ENCODE data around the gene RASAL3. TPM values are rescaled to one million over a fixed set of nuclear protein-coding genes. Genes with fewer than 3 reads are reported as not detected.

RASAL3 gene
- total RNA-seq, 1 experiment from 2014 or later = not detected

DNA sequence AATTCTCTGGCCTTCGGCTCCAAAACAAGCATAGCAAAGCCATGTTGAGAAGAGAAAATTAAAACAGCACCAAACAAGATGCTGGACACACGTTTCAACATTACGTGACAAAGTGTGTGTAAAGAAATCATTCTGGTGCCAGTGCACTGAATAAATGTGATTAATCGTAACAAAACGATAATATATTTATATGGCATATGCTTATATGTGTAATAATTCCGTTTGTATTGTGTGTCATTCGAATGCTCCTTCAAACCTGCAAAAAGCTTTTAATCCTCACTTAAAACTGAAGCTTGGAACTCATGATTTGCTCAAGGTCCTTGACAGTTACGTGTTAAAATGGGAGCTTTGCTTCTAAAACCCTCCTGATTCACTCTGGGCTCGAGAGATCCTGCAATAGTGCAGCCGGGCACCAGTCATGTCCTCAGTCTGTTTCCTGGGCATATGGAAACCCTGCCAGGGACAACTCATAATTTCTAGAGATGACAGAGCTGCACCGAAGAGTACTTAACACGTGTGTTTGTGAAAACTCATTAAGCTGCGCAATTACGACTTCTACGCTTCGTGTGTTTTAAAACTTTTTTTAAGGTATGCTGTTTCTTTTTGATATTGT is 44.8 kb downstream of the RASAL3 start:
- no TSS peak for BruUV-seq (replicated peaks)
- no peaks in the 10 kb centered on the region for H3K9me3 Mint-ChIP-seq (ENCODE audit: unreplicated experiment)
- H3K36me3 Mint-ChIP-seq (ENCODE audit: insufficient read depth, unreplicated experiment) = peaks cover 59% of the 10 kb centered on the region
- intact Hi-C loops (cut with micrococcal nuclease) = loop anchor here (1.0 to 5.0 kb wide), 3 partner anchors 41 to 242 kb away; partner anchors contain the start of gene AKAP8
- ChIA-PET POLR2A (interaction anchor here (0.5 to 6.2 kb wide), 26 partner anchors 8 to 644 kb away, joined by 3 to 108 read pairs (median 4); partner anchors contain the start of gene AKAP8), CTCF (interaction anchor here (0.6 to 3.5 kb wide), 17 partner anchors 10 to 646 kb away, joined by 3 to 30 read pairs (median 4); no protein-coding TSS in a partner anchor)
- TF ChIP-seq, protein P1, sequence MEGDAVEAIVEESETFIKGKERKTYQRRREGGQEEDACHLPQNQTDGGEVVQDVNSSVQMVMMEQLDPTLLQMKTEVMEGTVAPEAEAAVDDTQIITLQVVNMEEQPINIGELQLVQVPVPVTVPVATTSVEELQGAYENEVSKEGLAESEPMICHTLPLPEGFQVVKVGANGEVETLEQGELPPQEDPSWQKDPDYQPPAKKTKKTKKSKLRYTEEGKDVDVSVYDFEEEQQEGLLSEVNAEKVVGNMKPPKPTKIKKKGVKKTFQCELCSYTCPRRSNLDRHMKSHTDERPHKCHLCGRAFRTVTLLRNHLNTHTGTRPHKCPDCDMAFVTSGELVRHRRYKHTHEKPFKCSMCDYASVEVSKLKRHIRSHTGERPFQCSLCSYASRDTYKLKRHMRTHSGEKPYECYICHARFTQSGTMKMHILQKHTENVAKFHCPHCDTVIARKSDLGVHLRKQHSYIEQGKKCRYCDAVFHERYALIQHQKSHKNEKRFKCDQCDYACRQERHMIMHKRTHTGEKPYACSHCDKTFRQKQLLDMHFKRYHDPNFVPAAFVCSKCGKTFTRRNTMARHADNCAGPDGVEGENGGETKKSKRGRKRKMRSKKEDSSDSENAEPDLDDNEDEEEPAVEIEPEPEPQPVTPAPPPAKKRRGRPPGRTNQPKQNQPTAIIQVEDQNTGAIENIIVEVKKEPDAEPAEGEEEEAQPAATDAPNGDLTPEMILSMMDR (IDR thresholded peaks at IDR 0.05; ENCODE audit: unreplicated experiment) = no peak
- H3K27me3 Mint-ChIP-seq (ENCODE audit: insufficient read depth, unreplicated experiment) = no peaks in the 10 kb centered on the region
- H3K4me3 Mint-ChIP-seq (ENCODE audit: unreplicated experiment) = peak overlapping the region; percentile 95
- peaks cover 19% of the 10 kb centered on the region for H3K4me1 Mint-ChIP-seq (ENCODE audit: insufficient read depth, unreplicated experiment)
- peak overlapping the region; percentile 97 for H3K27ac Mint-ChIP-seq (ENCODE audit: low read depth, unreplicated experiment)
- no peak for DNase-seq (ENCODE audit: unreplicated experiment)

DNA sequence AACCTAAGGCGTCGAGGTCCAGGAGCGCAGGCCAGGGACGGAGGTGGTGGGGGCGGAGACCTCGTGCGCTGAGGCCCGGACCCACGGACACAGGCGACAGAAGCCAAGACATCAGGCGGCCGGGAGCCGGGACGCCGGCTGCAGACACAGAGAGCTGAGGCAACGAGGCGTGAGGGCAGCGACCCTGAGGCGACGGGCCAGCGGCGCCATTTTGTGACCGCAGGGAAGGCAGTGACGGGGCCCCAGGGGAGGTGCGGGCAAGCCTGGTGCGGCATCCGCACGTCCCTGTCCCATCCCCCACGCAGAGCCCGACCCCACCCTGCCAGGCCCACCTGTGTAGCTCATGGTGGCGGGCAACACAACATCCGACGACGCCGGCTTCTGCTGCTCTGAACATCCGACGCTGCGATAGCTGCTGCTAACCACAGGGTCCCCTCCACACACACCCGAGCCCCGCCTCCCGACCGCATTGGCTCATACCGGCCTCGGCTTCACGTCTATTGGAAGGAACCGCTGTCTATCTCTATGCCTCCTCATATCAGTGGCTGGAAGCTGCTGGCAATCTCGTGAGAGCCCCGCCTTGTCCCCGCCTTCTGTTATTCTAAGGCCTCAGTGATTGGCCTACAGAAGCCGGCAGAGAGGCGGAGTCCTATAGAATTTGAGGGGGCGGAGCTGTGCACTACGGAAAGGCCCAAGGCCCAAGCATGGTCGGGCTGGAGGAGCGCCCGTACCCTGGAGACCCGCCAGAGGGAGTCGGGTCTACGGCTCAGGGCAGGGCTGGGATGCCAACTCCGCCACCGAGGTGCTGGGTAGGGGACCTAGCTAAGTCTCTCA is 45.5 kb downstream of the RASAL3 start, which contains the start of gene AKAP8L:
Gene AKAP8L (minus strand): TSS at position 410 of the 834 bp plus-strand sequence. CDS start 65 bp downstream, at position 345.
- BruUV-seq (replicated peaks) = no TSS peak
- Mint-ChIP-seq H3K4me3 (ENCODE audit: unreplicated experiment) (peak within 1 kb of the TSS; percentile 95), H3K27ac (ENCODE audit: low read depth, unreplicated experiment) (peak within 1 kb of the TSS; percentile 97), H3K4me1 (ENCODE audit: insufficient read depth, unreplicated experiment) (peaks cover 19% of the 10 kb centered on the region), H3K27me3 (ENCODE audit: insufficient read depth, unreplicated experiment) (no peaks in the 10 kb centered on the region), H3K9me3 (ENCODE audit: unreplicated experiment) (no peaks in the 10 kb centered on the region), H3K36me3 (ENCODE audit: insufficient read depth, unreplicated experiment) (peaks cover 62% of the 10 kb centered on the region)
- TF ChIP-seq, protein P1 (IDR thresholded peaks at IDR 0.05; ENCODE audit: unreplicated experiment) = peak; percentile 43
- peak; percentile 100 for DNase-seq (ENCODE audit: unreplicated experiment)
- intact Hi-C loops (cut with micrococcal nuclease) = loop anchor here (1.0 to 5.0 kb wide), 3 partner anchors 40 to 241 kb away; partner anchors contain the start of gene AKAP8
- POLR2A ChIA-PET = interaction anchor here (0.6 to 6.2 kb wide), 25 partner anchors 9 to 326 kb away, joined by 3 to 108 read pairs (median 4); partner anchors contain the start of gene AKAP8
- CTCF ChIA-PET = interaction anchor here (0.6 to 3.5 kb wide), 17 partner anchors 10 to 647 kb away, joined by 3 to 30 read pairs (median 4); no protein-coding TSS in a partner anchor

DNA sequence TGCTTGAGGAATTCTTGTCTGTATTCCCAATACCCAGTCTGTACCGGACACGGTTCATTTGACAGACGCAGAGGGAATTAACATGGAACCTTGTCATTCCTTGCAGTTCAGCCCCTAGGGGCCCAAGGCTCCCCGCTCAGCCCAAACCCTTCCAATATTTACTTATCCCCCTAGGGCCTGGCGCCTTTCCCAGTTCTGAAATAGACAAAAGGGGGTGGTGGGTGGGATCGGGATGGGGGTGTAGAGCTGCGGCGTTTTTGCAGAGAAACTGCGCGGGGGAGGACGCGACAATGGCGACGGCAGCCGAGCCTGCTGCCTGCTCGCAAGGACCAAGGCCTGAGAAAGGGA is 46.1 kb downstream of the RASAL3 start:
- TSS peak; percentile 30 for BruUV-seq (replicated peaks)
- Mint-ChIP-seq H3K4me3 (ENCODE audit: unreplicated experiment) (peak overlapping the region; percentile 95), H3K9me3 (ENCODE audit: unreplicated experiment) (no peaks in the 10 kb centered on the region), H3K27ac (ENCODE audit: low read depth, unreplicated experiment) (peak overlapping the region; percentile 97), H3K36me3 (ENCODE audit: insufficient read depth, unreplicated experiment) (peaks cover 60% of the 10 kb centered on the region), H3K27me3 (ENCODE audit: insufficient read depth, unreplicated experiment) (no peaks in the 10 kb centered on the region), H3K4me1 (ENCODE audit: insufficient read depth, unreplicated experiment) (peaks cover 19% of the 10 kb centered on the region)
- CTCF ChIA-PET = interaction anchor here (1.0 to 3.5 kb wide), 9 partner anchors 11 to 242 kb away, joined by 3 to 30 read pairs (median 5); no protein-coding TSS in a partner anchor
- intact Hi-C loops (cut with micrococcal nuclease) = loop anchor here (2.0 to 5.0 kb wide), 2 partner anchors 39 to 241 kb away; partner anchors contain the start of gene AKAP8
- POLR2A ChIA-PET = interaction anchor here (0.6 to 6.2 kb wide), 12 partner anchors 9 to 218 kb away, joined by 3 to 108 read pairs (median 6); partner anchors contain the start of gene AKAP8
- peak; percentile 43 for DNase-seq (ENCODE audit: unreplicated experiment)
- TF ChIP-seq, protein P1 (IDR thresholded peaks at IDR 0.05; ENCODE audit: unreplicated experiment) = no peak

Measured in MCF 10A (cell line).